HG03025 (cell line): ENCODE measurements around the gene LIFR.

Source experiments
- ATAC-seq: cut with Tn5 transposase; IDR thresholded peaks from one replicate; pipeline ENCODE4 v1.9.1; 2021; ENCODE audit warnings: mild to moderate bottlenecking, moderate library complexity; ENCODE audit not compliant: unreplicated experiment, low FRiP score

LIFR gene

DNA sequence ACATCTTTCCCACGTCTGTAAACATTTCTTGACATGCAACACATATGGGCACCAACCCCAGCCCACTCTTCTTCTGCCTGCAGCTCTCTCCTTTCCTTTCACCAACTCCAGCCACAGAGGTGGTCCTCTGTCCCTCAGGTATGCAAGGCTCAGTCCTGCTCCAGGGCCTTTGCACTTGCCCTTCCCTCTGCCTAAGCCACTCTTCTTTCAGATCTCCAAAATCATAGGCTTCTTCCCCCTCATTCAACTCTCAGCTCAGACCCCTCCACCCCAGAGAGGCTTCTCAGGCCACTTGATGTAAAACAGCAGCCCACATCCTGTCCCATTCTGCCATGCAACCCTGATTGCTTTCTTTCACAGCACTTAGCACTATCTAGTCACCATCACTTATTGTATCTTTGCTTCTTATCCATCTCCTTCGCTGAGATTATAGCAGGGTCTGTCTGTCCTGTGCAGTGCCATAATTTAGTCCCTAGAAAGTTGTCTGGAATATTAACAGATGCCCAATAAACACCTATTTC, 3.4 kb downstream of the LIFR start:
- no peak for ATAC-seq

DNA sequence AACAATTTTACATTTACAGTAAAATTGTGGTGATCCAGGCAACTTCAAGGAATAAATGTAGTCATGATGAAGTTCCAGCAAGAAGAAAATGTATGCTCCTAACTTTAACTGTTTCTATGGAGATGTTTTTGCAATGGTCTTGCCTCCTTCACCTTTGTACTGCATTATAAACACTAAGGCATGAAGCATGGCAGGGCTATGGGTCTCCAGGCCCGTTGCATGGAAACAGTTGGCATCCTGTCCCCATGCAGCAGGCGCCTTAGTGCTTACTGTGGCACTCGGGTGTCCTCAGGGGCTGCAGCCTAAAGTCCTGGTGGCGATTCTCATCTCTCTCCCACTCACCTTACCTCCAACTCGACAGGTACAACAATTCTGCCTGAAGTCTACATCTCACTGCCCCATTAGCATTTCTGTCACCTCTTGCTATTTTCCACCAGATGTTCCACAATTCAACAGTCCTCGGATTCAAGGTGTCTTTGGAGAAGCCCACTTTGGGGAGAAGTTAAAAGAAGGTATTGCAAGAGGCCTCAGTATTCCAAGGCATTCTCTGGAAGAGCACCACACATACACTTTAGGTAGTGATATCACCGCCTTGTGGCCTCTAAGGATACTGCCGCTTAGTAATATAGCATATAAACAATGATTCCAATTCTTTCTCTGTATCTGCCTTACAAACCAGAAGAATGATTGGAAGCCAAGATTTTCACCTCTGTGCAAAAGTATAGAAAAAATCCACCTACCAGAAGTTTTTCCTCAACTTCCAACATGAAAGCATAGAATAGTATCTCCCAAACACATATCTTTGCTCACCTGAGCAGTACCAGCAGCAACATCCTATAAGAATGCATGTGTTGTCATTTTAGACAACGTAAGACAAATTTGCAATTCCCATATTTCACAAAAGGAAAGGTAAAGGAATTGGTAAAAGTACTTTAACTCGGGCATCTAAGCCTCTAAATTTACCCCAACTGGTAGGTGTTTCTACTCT, 5.1 kb downstream of the LIFR start:
- ATAC-seq = no peak

- no peak for ATAC-seq
These were observed 8.2 kb downstream of the LIFR start for GRCh38 chr5:38548064-38548759.

GRCh38 chr5:38547257-38547656, 9.2 kb downstream of the LIFR start:
- ATAC-seq = no peak

GRCh38 chr5:38546691-38547146, 9.7 kb downstream of the LIFR start:
- no peak for ATAC-seq

- no peak for ATAC-seq
These were observed 12.6 kb downstream of the LIFR start for GRCh38 chr5:38543886-38544285.

GRCh38 chr5:38543074-38543473, 13.4 kb downstream of the LIFR start:
- no peak for ATAC-seq

DNA sequence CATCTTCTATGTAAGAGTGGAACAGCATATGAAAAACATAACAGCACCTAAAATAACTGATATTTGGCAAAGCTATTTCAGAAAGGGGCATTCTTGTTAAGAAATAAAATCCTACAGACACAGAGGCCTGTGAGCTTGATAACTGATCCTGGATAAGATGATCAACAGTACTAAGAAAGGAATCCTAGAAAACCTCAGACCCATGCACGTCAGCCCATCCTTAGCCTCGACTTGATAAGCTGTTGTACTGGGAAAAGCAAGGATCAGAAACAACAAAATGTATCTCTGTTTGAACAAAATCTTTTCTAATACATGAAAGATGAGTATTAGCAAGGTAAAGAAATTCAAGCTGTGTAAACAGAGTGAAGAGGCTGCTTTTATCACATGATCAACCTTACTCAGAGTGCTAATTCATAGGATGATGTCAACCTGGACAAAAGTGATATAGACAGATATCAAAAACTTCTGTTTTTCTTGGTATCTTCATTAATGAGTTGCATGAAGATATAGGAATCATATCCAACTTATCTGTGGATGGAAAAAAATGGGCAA, 15.2 kb downstream of the LIFR start:
- ATAC-seq = no peak

DNA sequence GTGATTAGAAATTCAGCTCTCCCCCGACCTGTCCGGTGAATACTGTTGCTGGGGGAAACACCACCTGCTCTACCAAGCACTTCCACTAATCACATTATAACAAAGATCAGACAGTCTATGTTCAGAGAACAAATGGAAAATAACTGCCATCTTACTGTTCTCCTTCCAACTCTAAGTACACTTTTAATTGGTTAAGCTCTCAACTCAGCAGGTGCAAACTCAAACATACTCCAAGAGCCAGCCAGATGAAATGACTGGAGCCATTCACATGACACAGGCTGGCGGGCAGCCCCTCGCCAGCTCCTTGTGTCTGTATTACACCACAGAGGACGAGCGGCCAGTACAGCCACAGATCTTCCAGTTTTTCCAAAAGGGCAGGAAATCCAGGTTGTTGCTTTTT, 16.1 kb downstream of the LIFR start:
- ATAC-seq = no peak

DNA sequence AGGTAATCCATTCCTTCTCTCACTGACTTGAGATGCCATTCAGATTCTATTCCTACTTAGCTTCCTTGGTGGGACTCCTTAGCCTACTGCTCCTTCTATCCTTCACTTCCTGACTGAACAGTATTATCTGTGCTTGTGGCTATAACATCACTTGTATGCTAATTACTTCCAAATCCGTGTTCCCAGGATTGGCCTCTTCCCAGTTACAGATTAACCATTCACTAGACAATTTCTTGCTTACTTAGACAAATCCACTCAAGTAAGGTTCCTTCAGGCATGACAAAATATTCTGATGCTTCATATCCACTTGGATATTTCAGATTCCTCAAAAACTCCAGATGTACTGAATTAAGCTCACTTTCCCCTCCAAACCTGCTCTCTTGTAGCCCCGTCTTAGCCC, 18.3 kb downstream of the LIFR start:
- no peak for ATAC-seq

GRCh38 chr5:38537505-38537904, 18.9 kb downstream of the LIFR start:
- ATAC-seq = no peak

- no peak for ATAC-seq
These were observed 19.5 kb downstream of the LIFR start for GRCh38 chr5:38536968-38537367.

DNA sequence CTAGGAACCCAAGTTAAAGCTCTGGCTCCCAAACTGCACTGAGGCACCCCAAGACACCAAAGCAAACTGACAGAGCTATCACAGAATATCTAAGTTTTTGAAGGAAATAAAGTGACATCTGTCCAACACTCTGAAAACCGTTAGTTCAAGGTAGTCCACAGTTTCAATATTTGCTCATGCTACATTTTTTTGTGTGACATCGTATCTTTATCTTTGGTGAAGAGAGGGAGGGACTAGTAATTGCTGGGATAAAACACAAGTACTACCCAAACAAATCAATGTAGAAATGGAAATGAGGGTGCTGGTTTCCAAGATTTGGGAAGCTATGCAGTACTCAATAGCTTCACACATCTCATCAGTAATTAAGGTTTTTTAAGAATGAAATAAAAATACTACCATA, 20.6 kb downstream of the LIFR start:
- no peak for ATAC-seq

GRCh38 chr5:38535248-38535750, 21.1 kb downstream of the LIFR start:
- ATAC-seq = no peak

DNA sequence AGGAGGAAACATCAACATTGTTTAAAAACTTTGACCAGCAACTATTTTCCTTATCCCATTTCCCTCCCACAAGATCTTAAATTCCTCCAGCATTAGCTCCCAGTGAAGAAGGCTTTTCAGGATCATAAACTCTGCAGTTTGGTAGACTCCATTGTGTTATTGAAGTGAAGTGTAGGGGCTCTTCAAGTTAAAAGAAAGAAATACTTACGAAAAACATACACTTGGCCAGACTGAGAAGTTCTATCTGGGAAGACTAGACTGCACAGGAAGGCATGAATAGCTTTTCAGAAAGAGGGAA, 22.3 kb downstream of the LIFR start:
- ATAC-seq = no peak

GRCh38 chr5:38533286-38534155, 22.9 kb downstream of the LIFR start:
- ATAC-seq = no peak

DNA sequence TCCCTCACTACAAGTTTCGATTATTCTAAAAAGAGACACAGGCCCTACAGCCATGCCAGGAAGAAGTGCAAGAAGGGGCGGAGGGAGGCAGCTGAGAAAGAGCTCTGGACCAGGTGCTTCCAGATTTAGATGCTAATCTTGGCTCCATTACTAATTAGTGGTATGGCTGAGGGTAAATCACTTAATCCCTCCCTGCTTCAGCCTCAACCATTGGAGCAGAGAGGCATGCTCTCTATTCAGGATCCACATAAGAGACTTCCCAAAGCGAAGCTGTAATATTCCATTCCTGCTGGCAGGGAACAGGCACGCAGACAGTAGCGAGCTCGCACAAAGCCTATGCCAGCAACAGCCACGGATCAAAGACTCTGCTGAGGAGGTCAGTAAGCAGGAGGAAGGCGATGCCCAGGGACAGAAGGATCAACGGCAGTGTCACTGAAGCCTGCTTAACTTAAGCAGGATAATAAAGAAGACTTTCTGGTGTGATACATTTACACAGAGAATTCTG, 24.2 kb downstream of the LIFR start:
- no peak for ATAC-seq

DNA sequence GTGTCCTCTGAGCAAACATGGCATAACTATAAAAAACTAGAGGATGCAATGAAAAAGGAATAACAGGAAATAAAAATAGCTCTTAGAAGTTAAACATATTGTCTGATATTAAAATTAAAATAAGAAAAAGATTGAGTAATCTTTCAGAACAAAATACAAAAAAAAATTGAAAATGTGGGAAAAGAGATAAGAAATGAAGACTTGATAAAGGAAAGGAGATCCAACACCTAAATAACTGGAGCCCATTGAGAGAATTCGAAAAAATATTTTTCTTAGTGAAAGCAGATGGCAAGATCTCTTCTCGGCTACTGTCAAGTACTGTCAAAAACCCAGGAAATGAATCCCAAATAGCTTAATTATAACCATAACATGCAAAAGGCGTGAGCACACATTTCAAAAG, 24.9 kb downstream of the LIFR start:
- ATAC-seq = no peak

DNA sequence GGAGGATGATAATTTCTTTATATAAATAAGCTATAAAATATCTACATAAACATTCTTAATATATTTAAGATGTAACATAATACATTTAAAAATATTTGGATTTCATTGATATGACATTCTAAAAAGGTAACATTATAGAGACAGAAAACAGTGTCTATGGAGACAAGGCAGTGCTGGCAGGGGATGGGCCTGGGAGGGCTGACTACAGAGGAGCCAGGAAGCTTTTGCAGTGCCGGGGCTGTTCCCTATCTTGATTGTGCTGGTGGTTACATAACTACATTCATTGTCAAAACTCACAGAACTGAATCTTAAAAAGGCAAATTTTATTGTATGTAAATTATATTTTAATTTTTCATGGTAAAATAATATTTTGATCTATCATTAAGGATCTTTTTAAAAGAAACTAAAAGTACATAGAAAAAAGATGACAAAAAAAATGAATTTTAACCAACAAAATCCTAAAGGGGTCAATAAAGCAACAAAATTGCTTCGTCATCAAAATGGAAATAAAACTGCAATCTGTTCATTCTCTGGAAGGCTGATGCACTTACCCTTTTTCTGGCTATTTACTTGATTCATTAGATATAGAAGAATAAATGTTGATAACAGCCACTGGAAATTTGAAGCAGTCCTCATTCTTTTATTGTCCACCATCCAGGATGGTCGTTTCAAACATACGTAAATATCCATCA, 26.3 kb downstream of the LIFR start:
- ATAC-seq = no peak
